BLaER1 (cell line): ENCODE measurements around the gene TNFRSF4.

Experiments used
- H3K27ac ChIP-seq: shearing (Covaris generic); formaldehyde crosslinking; 2 replicates; pipeline ENCODE4 v1.8.1; 2022
- H3K27me3 ChIP-seq: shearing (Covaris generic); formaldehyde crosslinking; 2 replicates; pipeline ENCODE4 v1.8.1; 2022
- H3K36me3 ChIP-seq: shearing (Covaris generic); formaldehyde crosslinking; 2 replicates; pipeline ENCODE4 v1.8.1; 2022
- H3K4me1 ChIP-seq: shearing (Covaris generic); formaldehyde crosslinking; 2 replicates; pipeline ENCODE4 v1.8.1; 2022
- H3K4me2 ChIP-seq: shearing (Covaris generic); formaldehyde crosslinking; 2 replicates; pipeline ENCODE4 v1.8.1; 2022
- H3K4me3 ChIP-seq: shearing (Covaris generic); formaldehyde crosslinking; 2 replicates; pipeline ENCODE4 v1.8.1; 2022
- H3K9ac ChIP-seq: shearing (Covaris generic); formaldehyde crosslinking; 2 replicates; pipeline ENCODE4 v1.8.1; 2022
- H3K9me3 ChIP-seq: shearing (Covaris generic); formaldehyde crosslinking; 2 replicates; pipeline ENCODE4 v1.8.1; 2022
- H4K20me1 ChIP-seq: shearing (Covaris generic); formaldehyde crosslinking; 2 replicates; pipeline ENCODE4 v1.8.1; 2022
- Cebpa-rat ChIP-seq: shearing (Covaris generic); IDR thresholded peaks from 2 replicates; pipeline ENCODE4 v1.8.1; 2022

The TNFRSF4 gene

DNA sequence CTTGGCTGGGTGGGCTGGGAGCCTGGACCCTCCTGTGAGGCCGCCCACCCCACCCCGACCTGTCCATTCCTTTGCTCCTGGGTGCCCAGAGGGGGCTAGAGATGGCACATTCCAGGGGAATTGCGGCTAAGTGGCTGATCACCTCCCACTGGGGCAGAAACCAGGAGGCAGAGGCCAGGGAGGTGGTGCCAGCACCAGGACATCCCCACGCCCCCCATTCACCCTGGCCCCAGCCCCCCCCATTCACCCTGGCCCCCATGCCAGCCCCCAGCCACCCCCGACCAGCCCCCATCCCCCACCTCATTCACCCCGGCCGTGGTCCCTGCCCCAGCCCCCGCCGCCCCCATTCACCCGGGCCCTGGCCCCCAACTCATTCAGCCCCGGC is 26.4 kb upstream of the TNFRSF4 start:
- Histone ChIP-seq H3K4me1 (peaks cover 87% of the 10 kb centered on the region), H4K20me1 (peaks cover 66% of the 10 kb centered on the region), H3K4me2 (peak overlapping the region; percentile 45), H3K4me3 (no peak overlapping the region), H3K36me3 (peaks cover 9% of the 10 kb centered on the region; the same call in 1 of the 2 replicates), H3K27ac (0 out of 2 replicates have a peak overlapping the region, but pooled peaks have one; percentile 26), H3K9me3 (no peaks in the 10 kb centered on the region), H3K9ac (no peak overlapping the region), H3K27me3 (peaks cover 16% of the 10 kb centered on the region)
- no peak for TF ChIP-seq Cebpa-rat

DNA sequence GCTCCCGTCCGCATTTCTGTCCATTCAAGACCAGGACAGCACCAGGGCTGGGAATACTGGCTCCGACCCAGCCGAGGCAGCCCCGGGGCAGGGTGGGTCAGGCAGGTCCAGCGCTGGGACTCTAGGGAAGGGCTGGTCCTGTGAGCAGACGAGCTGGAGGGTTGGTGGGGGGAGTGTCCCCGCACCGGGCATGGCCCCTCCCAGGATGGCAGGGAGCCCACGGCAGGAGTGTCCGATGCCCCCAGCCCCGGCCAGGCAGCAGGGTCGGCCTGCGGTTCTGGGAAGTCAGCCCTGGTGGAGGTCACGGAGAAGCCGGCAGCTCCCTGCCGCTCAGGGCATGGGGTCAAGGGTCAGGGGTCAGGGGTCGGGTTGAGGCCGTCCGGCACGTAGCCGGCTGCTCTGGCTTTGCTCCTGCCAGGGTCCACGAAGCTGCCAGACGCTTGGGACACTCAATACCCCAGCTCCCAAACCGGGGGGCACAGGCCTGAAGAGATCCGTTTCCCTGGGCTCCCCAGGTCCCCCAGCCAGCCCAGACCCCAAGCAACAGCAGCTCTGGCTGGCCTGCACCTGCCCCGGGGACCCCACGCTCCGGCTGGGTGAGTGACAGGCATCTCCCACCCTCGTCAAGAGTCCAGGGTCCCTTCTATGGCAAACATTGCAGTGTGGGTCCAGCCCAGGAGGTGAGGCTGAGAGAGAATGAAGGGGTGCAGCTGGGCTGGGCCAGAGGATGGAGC is 25.8 kb upstream of the TNFRSF4 start:
- Histone ChIP-seq H3K36me3 (peaks cover 15% of the 10 kb centered on the region), H3K9me3 (no peaks in the 10 kb centered on the region), H3K9ac (no peak overlapping the region), H3K4me2 (peak overlapping the region; percentile 45), H3K27me3 (peaks cover 14% of the 10 kb centered on the region; the same call in 1 of the 2 replicates), H3K27ac (0 out of 2 replicates have a peak overlapping the region, but pooled peaks have one; percentile 26), H4K20me1 (peaks cover 69% of the 10 kb centered on the region), H3K4me1 (peaks cover 93% of the 10 kb centered on the region), H3K4me3 (no peak overlapping the region)
- no peak for TF ChIP-seq Cebpa-rat

GRCh38 chr1:1239227-1239613 is 25.3 kb upstream of the TNFRSF4 start:
- Histone ChIP-seq H3K27me3 (peaks cover 12% of the 10 kb centered on the region; the same call in 1 of the 2 replicates), H3K36me3 (peaks cover 20% of the 10 kb centered on the region), H3K9me3 (no peaks in the 10 kb centered on the region), H3K9ac (0 out of 2 replicates have a peak overlapping the region, but pooled peaks have one; percentile 19), H3K4me2 (peak overlapping the region; percentile 99), H3K4me1 (peaks cover 97% of the 10 kb centered on the region), H4K20me1 (peaks cover 73% of the 10 kb centered on the region), H3K4me3 (no peak overlapping the region), H3K27ac (no peak overlapping the region)
- TF ChIP-seq Cebpa-rat = no peak

DNA sequence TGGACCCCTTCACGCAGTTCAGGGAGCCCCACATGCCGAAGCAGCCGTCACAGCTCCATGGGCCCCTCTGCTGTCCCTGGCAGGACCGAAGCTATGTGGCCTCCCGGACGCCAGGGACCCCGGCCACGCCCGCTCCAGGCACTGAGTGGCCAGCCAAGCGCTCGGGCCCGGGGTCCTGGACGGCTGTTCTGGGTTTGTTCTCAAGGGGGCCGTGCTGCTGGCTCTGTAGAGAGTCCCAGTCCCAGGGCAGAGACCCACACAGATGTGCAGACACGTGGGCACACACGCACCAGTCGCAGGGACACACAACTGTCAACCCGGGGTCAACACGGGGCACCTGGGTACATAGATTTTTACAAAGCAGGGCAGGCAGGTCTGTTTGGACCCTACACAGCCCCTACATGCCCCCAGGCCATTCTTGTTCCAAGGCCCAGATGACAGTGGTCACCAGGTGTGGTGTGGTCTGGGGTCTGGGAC is 24.8 kb upstream of the TNFRSF4 start:
- H3K9me3 ChIP-seq = no peaks in the 10 kb centered on the region
- H3K4me3 ChIP-seq = no peak overlapping the region
- no peak for TF ChIP-seq Cebpa-rat
- H3K9ac ChIP-seq = 0 out of 2 replicates have a peak overlapping the region, but pooled peaks have one; percentile 19
- H3K4me2 ChIP-seq = peak overlapping the region; percentile 99
- peaks cover 7% of the 10 kb centered on the region; the same call in 1 of the 2 replicates for H3K27me3 ChIP-seq
- H3K27ac ChIP-seq = 0 out of 2 replicates have a peak overlapping the region, but pooled peaks have one; percentile 18
- H4K20me1 ChIP-seq = peaks cover 73% of the 10 kb centered on the region
- peaks cover 97% of the 10 kb centered on the region for H3K4me1 ChIP-seq
- peaks cover 25% of the 10 kb centered on the region for H3K36me3 ChIP-seq

DNA sequence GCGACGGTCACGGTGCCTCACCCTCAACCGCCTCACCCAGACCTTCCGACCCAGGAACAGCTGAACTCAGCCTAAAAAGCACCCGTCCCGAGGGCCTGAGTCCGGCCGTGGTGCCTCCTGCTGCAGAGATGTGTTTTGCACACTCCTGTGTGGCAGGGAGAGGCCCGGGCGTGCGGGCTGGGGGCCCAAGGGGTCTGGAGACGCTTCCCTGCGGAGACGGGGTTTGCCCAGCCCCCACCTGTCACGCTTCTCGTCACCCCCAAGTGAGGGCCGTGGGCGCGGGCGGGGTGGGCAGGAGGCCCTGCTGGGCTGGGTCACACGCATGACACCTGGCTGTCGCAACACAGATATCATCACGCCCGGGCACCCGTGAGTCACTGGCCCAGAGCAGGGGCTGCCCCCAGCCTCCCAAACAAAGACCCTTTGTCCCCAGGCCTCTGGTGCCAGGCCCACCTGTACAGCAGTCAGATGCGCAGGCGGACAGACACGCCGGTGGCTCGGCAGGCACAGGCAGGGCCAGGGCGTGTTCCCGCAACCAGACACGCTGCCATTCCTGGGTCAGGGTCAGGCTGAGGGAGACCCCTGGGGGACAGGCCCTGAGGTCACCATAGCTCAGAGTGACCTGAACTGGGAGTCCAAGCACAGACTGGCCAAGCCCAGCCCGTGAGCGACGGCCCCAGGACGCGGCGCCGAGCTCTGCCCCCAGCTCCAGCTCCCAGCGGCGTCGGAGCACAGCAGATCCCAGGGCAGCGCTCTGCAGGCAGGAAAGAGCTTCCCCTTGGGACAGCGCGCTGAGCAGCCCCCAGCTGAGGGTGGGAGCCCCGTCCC is 24.1 kb upstream of the TNFRSF4 start:
- Histone ChIP-seq H3K4me2 (peak overlapping the region; percentile 99), H4K20me1 (peaks cover 74% of the 10 kb centered on the region), H3K9me3 (no peaks in the 10 kb centered on the region), H3K4me3 (peak overlapping the region; percentile 7), H3K27me3 (0 out of 2 replicates have a peak, but pooled peaks cover 7% of the 10 kb centered on the region), H3K9ac (peak overlapping the region; percentile 70), H3K4me1 (peaks cover 97% of the 10 kb centered on the region), H3K36me3 (peaks cover 26% of the 10 kb centered on the region), H3K27ac (peak overlapping the region; percentile 61)
- TF ChIP-seq Cebpa-rat = no peak

- Histone ChIP-seq H3K4me2 (peak overlapping the region; percentile 99), H4K20me1 (peaks cover 71% of the 10 kb centered on the region), H3K4me1 (peaks cover 98% of the 10 kb centered on the region), H3K9me3 (no peaks in the 10 kb centered on the region), H3K27ac (peak overlapping the region; percentile 61), H3K36me3 (peaks cover 26% of the 10 kb centered on the region), H3K27me3 (0 out of 2 replicates have a peak, but pooled peaks cover 7% of the 10 kb centered on the region), H3K4me3 (peak overlapping the region; percentile 7), H3K9ac (peak overlapping the region; percentile 70)
- no peak for TF ChIP-seq Cebpa-rat
Measured at GRCh38 chr1:1236945-1237873, 23.3 kb upstream of the TNFRSF4 start.

- H4K20me1 ChIP-seq = peaks cover 62% of the 10 kb centered on the region
- no peak for TF ChIP-seq Cebpa-rat
- peak overlapping the region; percentile 70 for H3K9ac ChIP-seq
- H3K4me3 ChIP-seq = peak overlapping the region; percentile 7; the same call in 1 of the 2 replicates
- H3K9me3 ChIP-seq = no peaks in the 10 kb centered on the region
- H3K4me1 ChIP-seq = peaks cover 89% of the 10 kb centered on the region
- H3K27ac ChIP-seq = peak overlapping the region; percentile 61
- peak overlapping the region; percentile 99 for H3K4me2 ChIP-seq
- 0 out of 2 replicates have a peak, but pooled peaks cover 7% of the 10 kb centered on the region for H3K27me3 ChIP-seq
- peaks cover 26% of the 10 kb centered on the region for H3K36me3 ChIP-seq
Measured at GRCh38 chr1:1236176-1236763, 22.3 kb upstream of the TNFRSF4 start.

DNA sequence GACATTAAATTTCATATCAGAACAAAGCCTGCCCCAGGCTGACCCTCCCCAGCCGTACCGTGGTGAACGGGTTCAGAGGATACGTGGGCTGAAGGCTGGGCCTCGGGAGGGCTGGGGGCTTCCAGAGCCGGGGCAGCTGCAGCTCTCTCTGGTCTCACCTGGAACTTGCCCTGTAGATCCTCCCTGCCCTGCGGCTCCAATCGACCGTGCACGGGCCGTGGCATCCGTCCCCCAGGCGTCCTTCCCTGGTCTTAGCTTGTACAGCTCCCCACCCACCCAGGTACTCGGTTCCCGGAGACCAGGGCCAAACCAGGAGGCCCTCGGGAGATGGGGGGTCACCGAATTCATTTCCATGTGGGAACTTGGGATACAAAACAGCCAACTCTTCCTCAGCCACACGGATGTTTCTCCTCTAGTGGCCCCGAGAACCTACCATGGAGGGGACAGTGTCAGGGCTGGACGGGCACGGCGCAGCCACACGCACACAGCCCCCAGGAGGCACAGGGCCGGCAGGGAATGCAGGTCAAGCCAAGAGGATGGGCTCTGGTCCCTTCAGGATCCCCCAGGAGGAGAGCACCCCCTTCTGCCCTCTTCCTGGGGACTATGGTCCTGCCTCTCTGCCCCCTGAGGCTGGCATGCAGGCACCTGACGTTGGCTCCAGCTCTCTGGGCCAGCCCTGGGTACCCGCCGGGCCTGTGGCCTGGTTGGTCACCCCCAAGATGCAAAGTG is 21.2 kb upstream of the TNFRSF4 start:
- Histone ChIP-seq H3K27me3 (0 out of 2 replicates have a peak, but pooled peaks cover 7% of the 10 kb centered on the region), H3K9me3 (no peaks in the 10 kb centered on the region), H3K4me3 (no peak overlapping the region), H3K9ac (0 out of 2 replicates have a peak overlapping the region, but pooled peaks have one; percentile 70), H3K36me3 (peaks cover 26% of the 10 kb centered on the region), H3K4me2 (peak overlapping the region; percentile 99), H4K20me1 (peaks cover 67% of the 10 kb centered on the region), H3K4me1 (peaks cover 89% of the 10 kb centered on the region), H3K27ac (no peak overlapping the region)
- TF ChIP-seq Cebpa-rat = no peak
